Osteocyte (in vitro differentiated cells): ENCODE data around the gene MYO1D. TPM values are rescaled to one million over a fixed set of nuclear protein-coding genes. Genes with fewer than 3 reads are reported as not detected.
A peak's percentile ranks its signal among the peaks of the same experiment; 100 is the strongest.

Source experiments
- DNase-seq: peaks from one replicate; pipeline ENCODE4 v3.0.0; 2021; ENCODE audit warnings: mixed read lengths; ENCODE audit not compliant: unreplicated experiment; ENCODE audit errors: extremely low spot score
- H3K27ac Mint-ChIP-seq: one replicate; pipeline ENCODE4 v1.8.0; 2021; ENCODE audit warnings: mild to moderate bottlenecking, mixed read lengths; ENCODE audit not compliant: unreplicated experiment
- H3K27me3 Mint-ChIP-seq: one replicate; pipeline ENCODE4 v1.8.0; 2021; ENCODE audit warnings: mixed read lengths; ENCODE audit not compliant: unreplicated experiment
- H3K36me3 Mint-ChIP-seq: one replicate; pipeline ENCODE4 v1.8.0; 2021; ENCODE audit warnings: mixed read lengths; ENCODE audit not compliant: unreplicated experiment
- H3K4me1 Mint-ChIP-seq: one replicate; pipeline ENCODE4 v1.8.0; 2021; ENCODE audit warnings: mixed read lengths; ENCODE audit not compliant: unreplicated experiment
- H3K4me3 Mint-ChIP-seq: one replicate; pipeline ENCODE4 v1.8.0; 2021; ENCODE audit warnings: mild to moderate bottlenecking, moderate library complexity, mixed read lengths; ENCODE audit not compliant: unreplicated experiment
- H3K9me3 Mint-ChIP-seq: one replicate; pipeline ENCODE4 v1.8.0; 2021; ENCODE audit warnings: mixed read lengths; ENCODE audit not compliant: unreplicated experiment
- CTCF ChIP-seq: fragments of 200-600 bp; sonication (generic); IDR thresholded peaks from 2 replicates; pipeline ENCODE4 v1.5.0; 2021; ENCODE audit warnings: antibody characterized with exemption, mild to moderate bottlenecking, moderate library complexity
- total RNA-seq: library from RNA; stranded (reverse); gene quantifications from 2 replicates; pipeline ENCODE4 v1.2.1, GENCODE V29; 2021

The MYO1D gene
- total RNA-seq, 1 donor from 2014 or later: 19.1 TPM

DNA sequence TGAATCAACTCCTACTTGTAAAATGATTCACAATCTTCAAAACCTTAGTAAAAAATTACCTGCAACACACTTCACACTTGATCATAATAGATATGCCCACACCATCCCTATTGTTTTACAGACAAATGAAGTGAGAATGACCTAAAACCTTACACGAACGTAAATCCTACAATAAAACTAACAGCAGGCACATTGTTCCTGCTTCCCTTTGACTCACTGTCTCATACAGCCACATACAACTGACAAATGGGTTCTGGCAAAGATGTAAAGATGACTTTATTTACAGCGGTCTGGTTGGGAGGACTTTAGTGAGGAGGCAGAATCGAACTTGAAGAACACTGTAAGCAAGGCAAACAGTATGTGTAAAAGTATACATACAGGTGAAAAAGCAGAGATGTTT, 188.7 kb downstream of the MYO1D start:
- peaks cover 7% of the 10 kb centered on the region for H3K9me3 Mint-ChIP-seq
- no peak overlapping the region for H3K4me3 Mint-ChIP-seq
- peaks cover 2% of the 10 kb centered on the region for H3K4me1 Mint-ChIP-seq
- DNase-seq: no peak
- TF ChIP-seq CTCF: no peak
- H3K27me3 Mint-ChIP-seq: no peaks in the 10 kb centered on the region
- H3K27ac Mint-ChIP-seq: no peak overlapping the region
- H3K36me3 Mint-ChIP-seq: peaks cover 2% of the 10 kb centered on the region

- peaks cover 2% of the 10 kb centered on the region for H3K4me1 Mint-ChIP-seq
- no peak for TF ChIP-seq CTCF
- peaks cover 2% of the 10 kb centered on the region for H3K27me3 Mint-ChIP-seq
- H3K36me3 Mint-ChIP-seq: peaks cover 2% of the 10 kb centered on the region
- DNase-seq: no peak
- H3K27ac Mint-ChIP-seq: no peak overlapping the region
- H3K4me3 Mint-ChIP-seq: peak overlapping the region; percentile 57
- peaks cover 7% of the 10 kb centered on the region for H3K9me3 Mint-ChIP-seq
Measured at GRCh38 chr17:32684087-32684958, 192.6 kb downstream of the MYO1D start.

DNA sequence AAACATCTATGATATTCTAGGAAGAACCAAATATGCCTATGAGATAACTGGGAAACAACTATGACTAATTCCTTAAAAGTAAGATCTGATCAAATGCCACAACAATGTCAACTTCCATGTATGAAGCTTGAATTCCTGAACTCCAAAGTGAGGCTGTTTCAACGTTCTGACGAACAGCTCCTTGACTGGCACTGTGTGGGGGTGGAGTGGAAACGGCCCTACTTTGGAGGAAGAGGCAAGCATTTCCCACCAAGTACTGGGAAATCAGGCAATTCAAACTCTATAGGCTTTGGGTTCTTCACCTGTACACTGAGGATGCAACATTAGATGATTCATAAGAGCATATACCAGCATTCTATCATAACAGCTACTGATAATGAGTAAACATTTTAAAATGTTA, 203.0 kb downstream of the MYO1D start:
- Mint-ChIP-seq H3K27me3 (no peaks in the 10 kb centered on the region), H3K27ac (no peak overlapping the region), H3K4me1 (peaks cover 10% of the 10 kb centered on the region), H3K9me3 (no peaks in the 10 kb centered on the region), H3K36me3 (no peaks in the 10 kb centered on the region), H3K4me3 (no peak overlapping the region)
- DNase-seq: no peak
- no peak for TF ChIP-seq CTCF

DNA sequence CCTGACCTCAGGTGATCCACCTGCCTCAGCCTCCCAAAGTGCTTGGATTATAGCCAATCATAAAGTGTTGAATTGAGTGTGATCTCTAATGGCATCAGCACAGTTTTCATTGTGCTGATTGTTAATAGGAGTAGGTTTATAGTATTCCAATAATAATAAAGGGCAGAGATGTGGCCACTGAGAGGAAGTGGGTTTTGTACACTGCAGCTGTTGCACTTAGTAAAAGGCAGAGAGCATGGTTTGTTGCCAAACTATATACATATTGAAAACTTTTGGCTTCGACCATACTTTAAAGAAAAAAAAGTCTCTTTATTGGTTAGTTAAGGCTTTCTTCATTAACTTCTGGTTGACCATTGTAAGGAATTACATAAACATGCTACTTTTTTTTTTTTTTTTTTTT, 204.2 kb downstream of the MYO1D start:
- DNase-seq: no peak
- Mint-ChIP-seq H3K4me3 (no peak overlapping the region), H3K27ac (no peak overlapping the region), H3K27me3 (no peaks in the 10 kb centered on the region), H3K9me3 (no peaks in the 10 kb centered on the region), H3K36me3 (no peaks in the 10 kb centered on the region), H3K4me1 (peaks cover 10% of the 10 kb centered on the region)
- TF ChIP-seq CTCF: no peak

- Mint-ChIP-seq H3K27me3 (no peaks in the 10 kb centered on the region), H3K9me3 (no peaks in the 10 kb centered on the region), H3K4me1 (peaks cover 10% of the 10 kb centered on the region), H3K27ac (no peak overlapping the region), H3K36me3 (no peaks in the 10 kb centered on the region), H3K4me3 (no peak overlapping the region)
- no peak for DNase-seq
- TF ChIP-seq CTCF: no peak
Measured at GRCh38 chr17:32671896-32672295, 205.0 kb downstream of the MYO1D start.
